HG03103 (cell line): Measurements from ENCODE around the gene CGNL1.

ENCODE experiments used
- ATAC-seq: cut with Tn5 transposase; IDR thresholded peaks from one replicate; pipeline ENCODE4 v1.9.1; 2021; ENCODE audit warnings: low read depth; ENCODE audit not compliant: unreplicated experiment

CGNL1 gene

GRCh38 chr15:57586661-57587424 lies 210.5 kb downstream of the CGNL1 start:
- ATAC-seq: no peak

- no peak for ATAC-seq
Observed at GRCh38 chr15:57589281-57589680, 213.0 kb downstream of the CGNL1 start.

DNA sequence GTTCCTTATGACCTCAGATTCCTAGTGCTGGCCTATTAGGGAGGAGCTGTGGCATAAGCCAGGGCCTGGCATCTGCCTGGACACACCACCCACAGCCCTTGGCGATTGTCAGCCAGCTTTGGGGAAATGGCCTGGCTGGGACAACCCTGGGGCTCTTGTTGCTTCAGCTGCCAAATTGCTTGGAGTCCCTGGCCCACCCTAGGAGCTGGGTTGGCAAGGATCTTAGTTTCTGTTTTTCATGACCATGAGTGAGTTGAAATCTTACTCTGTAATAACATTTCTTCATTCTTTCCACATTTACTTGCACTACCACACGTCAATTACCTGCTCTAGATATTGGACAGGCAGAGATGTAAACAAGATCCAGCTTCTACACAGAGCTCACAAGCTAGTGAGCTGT lies 213.4 kb downstream of the CGNL1 start:
- ATAC-seq: no peak

- no peak for ATAC-seq
Observed at GRCh38 chr15:57591237-57591821, 215.0 kb downstream of the CGNL1 start.

GRCh38 chr15:57591822-57592367 lies 215.6 kb downstream of the CGNL1 start, which contains the start of gene MYZAP:
Gene MYZAP (plus strand): TSS chr15:57591904. CDS start chr15:57592035, 131 bp downstream.
- ATAC-seq: no peak

GRCh38 chr15:57592426-57592825 lies 216.1 kb downstream of the CGNL1 start:
- ATAC-seq: no peak

DNA sequence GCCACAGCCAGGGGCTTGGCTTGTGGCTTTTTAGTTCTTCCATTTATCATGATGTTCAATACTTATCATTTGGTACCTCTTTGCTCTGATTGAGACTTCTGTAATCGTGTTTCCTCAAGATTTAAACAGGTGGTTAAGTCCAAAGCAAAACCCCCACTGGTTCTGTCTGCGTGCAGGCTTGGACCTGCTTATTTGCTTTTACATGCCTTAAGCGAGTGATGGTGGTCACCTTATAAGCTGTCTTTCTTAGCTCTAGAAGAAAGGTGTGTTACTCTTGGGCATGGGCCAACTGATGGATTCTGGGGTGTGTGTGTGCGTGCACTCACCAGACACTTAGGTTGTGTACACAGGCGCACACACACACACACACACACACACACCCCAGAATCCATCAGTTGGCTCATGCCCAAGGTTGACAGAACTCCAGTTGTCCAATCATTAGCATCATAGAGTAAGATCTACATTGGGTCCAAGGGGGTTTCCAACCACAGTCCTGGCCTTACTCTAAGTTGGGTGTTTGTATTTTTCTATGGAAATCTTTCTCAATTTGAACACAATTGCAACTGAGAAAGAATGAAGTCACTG lies 216.6 kb downstream of the CGNL1 start:
- ATAC-seq: no peak

GRCh38 chr15:57594479-57594878 lies 218.2 kb downstream of the CGNL1 start:
- no peak for ATAC-seq

GRCh38 chr15:57595011-57595866 lies 218.9 kb downstream of the CGNL1 start:
- no peak for ATAC-seq

DNA sequence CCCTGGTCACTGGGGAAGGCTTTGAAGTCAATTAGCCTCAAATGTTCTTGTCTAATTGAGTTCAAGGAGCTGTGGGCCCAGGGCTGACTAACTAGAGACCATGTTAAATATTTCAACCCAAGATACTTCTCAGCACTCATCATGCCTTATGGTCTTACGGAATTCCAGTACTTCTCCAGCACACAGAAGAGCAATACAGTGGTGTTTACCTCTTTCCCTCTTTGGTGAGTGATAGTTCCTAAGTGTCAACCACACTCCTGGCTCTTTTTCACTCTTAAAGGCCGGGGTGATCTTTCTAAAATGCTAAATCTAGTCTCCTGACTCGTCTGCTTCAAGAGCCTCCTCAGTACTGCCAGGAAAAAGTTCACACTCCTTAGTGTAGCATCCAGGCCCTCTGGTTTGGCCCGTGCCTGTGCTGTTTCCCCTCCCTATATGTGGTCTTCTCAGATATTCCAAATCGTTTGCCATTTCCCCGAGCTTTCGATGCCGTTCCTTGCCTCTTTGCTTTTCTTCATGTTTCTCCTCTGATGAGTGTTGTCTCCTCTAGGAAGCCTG lies 220.1 kb downstream of the CGNL1 start:
- ATAC-seq: no peak

DNA sequence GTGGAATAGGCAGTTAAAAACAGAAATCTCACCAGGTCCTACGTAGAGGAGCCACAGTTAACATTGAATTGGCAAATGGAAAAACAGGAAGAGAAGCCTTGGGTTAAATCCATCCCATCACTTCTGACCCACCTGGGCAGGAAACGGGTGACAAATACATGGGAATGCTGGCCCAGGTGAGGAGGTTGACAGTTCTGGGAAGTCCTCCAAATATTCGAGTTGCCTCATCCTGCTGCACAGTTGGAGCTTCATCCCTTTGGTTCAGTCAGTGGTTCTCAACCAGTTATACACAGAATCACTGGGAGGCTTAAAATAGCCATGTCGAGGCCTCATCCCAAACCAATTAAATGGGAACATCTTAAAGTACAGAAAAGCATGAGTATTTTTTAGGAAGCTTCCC lies 220.7 kb downstream of the CGNL1 start:
- ATAC-seq: no peak

DNA sequence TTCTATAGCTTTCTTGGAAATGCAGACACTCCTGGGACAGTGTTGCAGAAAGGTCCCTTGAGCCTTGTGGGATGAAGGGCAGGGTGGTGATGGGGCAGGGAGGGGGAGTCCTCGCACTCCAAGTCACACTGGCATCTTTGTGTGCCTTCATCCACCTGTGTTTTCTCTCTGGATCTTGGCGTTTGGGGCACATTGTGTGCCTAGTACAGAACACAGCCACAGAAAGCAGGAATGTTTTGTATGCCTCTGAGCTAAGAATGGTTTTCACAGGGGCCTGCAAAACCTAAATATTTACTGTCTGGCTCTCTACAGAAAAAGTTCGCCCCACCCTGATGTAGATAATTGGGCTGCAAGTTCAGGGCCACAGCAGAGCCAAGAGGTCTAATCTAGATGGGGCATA lies 221.1 kb downstream of the CGNL1 start:
- ATAC-seq: no peak

DNA sequence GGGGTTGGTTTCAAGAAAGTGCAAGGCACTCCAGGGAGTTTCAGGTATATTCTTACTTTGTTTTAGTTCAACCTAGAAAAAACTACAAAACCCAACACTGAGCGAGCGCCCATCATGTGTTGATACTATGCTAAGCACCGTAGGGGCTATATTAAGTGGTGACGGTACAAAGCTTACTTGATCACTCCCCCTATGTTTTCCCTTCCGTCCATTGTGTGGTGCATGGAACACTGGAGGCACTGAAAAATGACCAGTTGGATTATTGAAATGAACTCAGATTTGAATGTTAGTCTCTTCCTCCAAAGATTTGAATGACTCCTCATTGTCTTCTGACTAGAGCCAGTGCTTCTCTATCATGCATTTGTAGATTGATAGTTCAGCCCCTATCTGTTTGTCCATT lies 222.0 kb downstream of the CGNL1 start:
- no peak for ATAC-seq

- no peak for ATAC-seq
Observed at GRCh38 chr15:57599296-57599810, 223.0 kb downstream of the CGNL1 start.

DNA sequence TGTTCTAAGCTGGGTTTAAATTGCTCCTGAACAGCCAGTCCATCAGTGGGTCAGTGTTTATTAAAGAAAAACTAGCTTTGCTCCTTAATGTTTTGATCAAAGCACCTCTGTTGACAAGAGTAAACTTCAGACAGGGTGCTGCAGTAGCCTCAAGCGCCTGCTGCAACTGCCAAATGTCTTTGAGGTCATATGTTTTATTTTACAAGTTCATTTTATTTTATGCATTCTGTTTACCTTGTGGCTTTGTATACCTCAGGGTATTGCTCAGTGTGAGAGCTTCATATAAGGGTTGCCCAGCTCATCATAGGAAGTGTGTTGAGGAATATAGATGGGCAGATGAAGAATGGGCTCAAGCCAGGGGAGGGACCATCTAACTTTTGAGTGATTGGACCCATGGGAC lies 223.9 kb downstream of the CGNL1 start:
- ATAC-seq: no peak
